Endothelial cell of umbilical vein (primary cell): Measurements from ENCODE around the gene MED12L. TPM values are rescaled to one million over a fixed set of nuclear protein-coding genes. Genes with fewer than 3 reads are reported as not detected.
A peak's percentile ranks its signal among the peaks of the same experiment; 100 is the strongest.

Experiments used
- BruUV-seq: library from RNA; stranded (reverse); fragments of 400-500 nt; replicated peaks from 2 replicates; lab custom pipeline; 2021; lab: Mats Ljungman, UMichigan
- CTCF ChIA-PET: fragments of 300-600, 350-600 bp; sonication (Branson Sonifier 250); formaldehyde crosslinking; loops from one replicate; lab custom pipeline; 2021; ENCODE audit warnings: antibody characterized with exemption, inconsistent platforms; lab: Charles Lee
- POLR2A ChIA-PET: fragments of 300-600, 350-600 bp; sonication (Branson Sonifier 250); formaldehyde crosslinking; loops from one replicate; lab custom pipeline; 2021; ENCODE audit warnings: antibody characterized with exemption, inconsistent platforms; lab: Charles Lee
- DNase-seq: peaks from one replicate; pipeline ENCODE4 v3.0.0-alpha.2; 2011; ENCODE audit warnings: low read depth, low spot score
- FAIRE-seq: peaks from 2 replicates; lab custom pipeline; 2011; peaks lifted over from hg19 to GRCh38; lab: Jason Lieb, UNC
- H2AFZ ChIP-seq: 2 replicates; pipeline ENCODE4 v1.6.0; 2012; ENCODE audit warnings: low read depth, low read length, control low read depth, inconsistent platforms
- H3K27ac ChIP-seq: 2 replicates; pipeline ENCODE4 v1.5.1; 2011; ENCODE audit warnings: low read depth, mild to moderate bottlenecking, control low read depth, low read length, moderate library complexity; ENCODE audit not compliant: insufficient read depth
- H3K27me3 ChIP-seq, 2 experiments: 2 replicates each; pipeline versions ENCODE4 v1.6.0 to v1.6.1; 2011; ENCODE audit warnings: low read length in 2 of 2, mixed read lengths in 1 of 2; ENCODE audit not compliant: control insufficient read depth in 2 of 2, insufficient read depth in 2 of 2
- H3K36me3 ChIP-seq, 2 experiments: 2 replicates in 1 of 2; 3 replicates in 1 of 2; pipeline ENCODE4 v1.5.1; 2011; ENCODE audit warnings: low read length in 2 of 2, mild to moderate bottlenecking in 1 of 2, moderate library complexity in 1 of 2; ENCODE audit not compliant: control insufficient read depth in 2 of 2, insufficient read depth in 2 of 2; ENCODE audit errors: extremely low read depth in 1 of 2
- H3K4me1 ChIP-seq: 3 replicates; pipeline ENCODE4 v1.5.1; 2011; ENCODE audit warnings: mild to moderate bottlenecking, low read length; ENCODE audit not compliant: control insufficient read depth, insufficient read depth; ENCODE audit errors: extremely low read depth
- H3K4me2 ChIP-seq: 2 replicates; pipeline ENCODE4 v1.6.1; 2011; ENCODE audit warnings: low read length, control low read depth, mixed read lengths; ENCODE audit not compliant: insufficient read depth
- H3K4me3 ChIP-seq, 3 experiments: fragments of 200-600 bp in 1 of 3; sonication (generic), shearing (Covaris generic) in 1 of 3; replicated peaks in 1 of 3; 2 replicates each; pipeline ENCODE4 v1.5.1; 2011 to 2016; ENCODE audit warnings: control low read depth in 3 of 3, low read length in 3 of 3, mild to moderate bottlenecking in 2 of 3, inconsistent platforms in 1 of 3, low read depth in 1 of 3, moderate library complexity in 1 of 3; ENCODE audit not compliant: insufficient read depth in 1 of 3
- H3K79me2 ChIP-seq: 2 replicates; pipeline ENCODE4 v1.6.0; 2012; ENCODE audit warnings: low read length, inconsistent platforms; ENCODE audit not compliant: control insufficient read depth, insufficient read depth
- H3K9ac ChIP-seq: replicated peaks from 2 replicates; pipeline ENCODE3; 2011; ENCODE audit warnings: low read length, control low read depth; ENCODE audit not compliant: insufficient read depth; ENCODE audit errors: extremely low read depth
- H3K9me1 ChIP-seq: replicated peaks from 3 replicates; pipeline ENCODE4 v1.6.0; 2011; ENCODE audit warnings: mild to moderate bottlenecking, low read length; ENCODE audit not compliant: control insufficient read depth, insufficient read depth; ENCODE audit errors: extremely low read depth
- H3K9me3 ChIP-seq: replicated peaks from 2 replicates; pipeline ENCODE4 v1.5.1; 2012; ENCODE audit warnings: low read length, inconsistent platforms; ENCODE audit not compliant: control insufficient read depth, insufficient read depth
- H4K20me1 ChIP-seq: replicated peaks from 2 replicates; pipeline ENCODE3; 2011; ENCODE audit warnings: mild to moderate bottlenecking, low read length; ENCODE audit not compliant: control insufficient read depth, insufficient read depth; ENCODE audit errors: extremely low read depth
- CTCF ChIP-seq, 2 donors: IDR thresholded peaks; 1 replicate in 1 of 2; 2 replicates in 1 of 2; pipeline ENCODE4 v1.5.1; 2011; ENCODE audit warnings: low read length in 2 of 2, mild to moderate bottlenecking in 2 of 2, moderate library complexity in 2 of 2, control low read depth in 1 of 2, inconsistent platforms in 1 of 2, low read depth in 1 of 2; ENCODE audit not compliant: insufficient read depth in 1 of 2; ENCODE audit errors: extremely low read depth in 1 of 2
- EZH2 ChIP-seq: IDR thresholded peaks from 2 replicates; pipeline ENCODE4 v1.6.1; 2012; ENCODE audit warnings: borderline replicate concordance, low read depth, mild to moderate bottlenecking, moderate library complexity, low read length, inconsistent platforms; ENCODE audit not compliant: severe bottlenecking
- FOS ChIP-seq: IDR thresholded peaks from 2 replicates; pipeline ENCODE4 v1.6.1; 2011; ENCODE audit warnings: mild to moderate bottlenecking, low read length, moderate library complexity, borderline replicate concordance; ENCODE audit not compliant: insufficient read depth
- GATA2 ChIP-seq: IDR thresholded peaks from 2 replicates; pipeline ENCODE4 v1.7.0; 2011; ENCODE audit warnings: low read depth, mild to moderate bottlenecking, moderate library complexity, mixed read lengths, low read length; ENCODE audit not compliant: insufficient read length, insufficient read depth
- JUN ChIP-seq: IDR thresholded peaks from 2 replicates; pipeline ENCODE4 v1.6.1; 2011; ENCODE audit warnings: borderline replicate concordance, low read depth; ENCODE audit not compliant: insufficient read length, insufficient read depth
- MAX ChIP-seq: IDR thresholded peaks from 2 replicates; pipeline ENCODE4 v1.6.1; 2011; ENCODE audit not compliant: insufficient read depth, insufficient read length
- MYC ChIP-seq: IDR thresholded peaks from one replicate; pipeline ENCODE4 v1.6.1; 2011; ENCODE audit warnings: mild to moderate bottlenecking, low read depth, low read length
- POLR2A ChIP-seq: IDR thresholded peaks from 2 replicates; pipeline ENCODE4 v1.6.1; 2012; ENCODE audit warnings: low read depth, mild to moderate bottlenecking, control low read depth, low read length
- POLR2AphosphoS5 ChIP-seq: IDR thresholded peaks from 2 replicates; pipeline ENCODE4 v1.6.1; 2012; ENCODE audit warnings: low read depth, mild to moderate bottlenecking, control low read depth, low read length, moderate library complexity; ENCODE audit not compliant: insufficient read depth
- dilution Hi-C: fragments of 300-500 bp; cut with MboI; formaldehyde crosslinking; loops from one replicate; pipeline ENCODE4 v1.15.0; 2019; ENCODE audit warnings: low sequenced_read_pairs; ENCODE audit not compliant: extremely low pct_ligation_motif_present
- intact Hi-C: fragments of 100-400 bp; cut with micrococcal nuclease; formaldehyde crosslinking; loops from one replicate; pipeline ENCODE4 v1.10.0; 2022
- polyA plus RNA-seq, 4 experiments: library from polyadenylated mRNA; depleted of rRNA in 3 of 4; stranded (reverse) in 3 of 4; unstranded in 1 of 4; fragments of >200 nt; gene quantifications; 2 replicates each; pipeline versions ENCODE4 v1.2.1 to v1.2.3, GENCODE V29; 2011 to 2012; ENCODE audit warnings: missing spikeins in 1 of 4
- total RNA-seq: library from RNA; stranded (reverse); gene quantifications from 2 replicates; pipeline ENCODE4 v1.2.3, GENCODE V29; 2021

The MED12L gene
- total and polyA plus RNA-seq, 2 donors (not counting 3 experiments of a cell fraction or from before 2014, with no cell fraction given) = 0.03 to 0.27 TPM

GRCh38 chr3:151086484-151087456, 1.3 kb downstream of the MED12L start:
- Histone ChIP-seq H3K27me3 (peaks cover 31 to 46% of the 10 kb centered on the region in 2 experiments), H3K4me2 (peak overlapping the region; percentile 13), H3K9ac (no peak overlapping the region), H3K4me3 (peak overlapping the region in 2 of 3 experiments; percentile 5 to 42), H2AFZ (peak overlapping the region; percentile 4), H3K27ac (no peak overlapping the region), H3K79me2 (no peaks in the 10 kb centered on the region), H3K9me1 (no peaks in the 10 kb centered on the region), H3K9me3 (no peaks in the 10 kb centered on the region), H3K36me3 (no peaks in the 10 kb centered on the region), H4K20me1 (no peaks in the 10 kb centered on the region), H3K4me1 (no peaks in the 10 kb centered on the region)
- ChIA-PET POLR2A (no interaction called here), CTCF (interaction anchor here (0.7 to 2.5 kb wide), 16 partner anchors 10 to 383 kb away, joined by 3 to 14 read pairs (median 4); partner anchors contain the start of genes ERICH6 and SIAH2)
- no TSS peak for BruUV-seq
- peak; percentile 76 for DNase-seq
- peak; percentile 84 for FAIRE-seq
- intact Hi-C loops = loop anchor here (1.0 to 5.0 kb wide), 6 partner anchors 60 to 484 kb away; partner anchors contain the start of gene SELENOT
- no peak for TF ChIP-seq POLR2AphosphoS5
- TF ChIP-seq MYC = no peak
- TF ChIP-seq GATA2 = no peak
- no peak for TF ChIP-seq FOS
- no peak for TF ChIP-seq POLR2A
- peak; percentile 66 for TF ChIP-seq EZH2
- no peak for TF ChIP-seq JUN
- TF ChIP-seq CTCF (IDR thresholded peaks at IDR 0.05; ENCODE audit: extremely low read depth in 1 of 2, insufficient read depth in 1 of 2, low read depth in 1 of 2, low read length in 2 of 2) = peak; percentile 26 to 69
- TF ChIP-seq MAX = no peak
- dilution Hi-C loops = no loop called here
